HCEC 1CT (cell line): ENCODE results near the gene RPL6.
A peak's percentile ranks its signal among the peaks of the same experiment; 100 is the strongest.

Experiments
- DNase-seq: peaks from one replicate; pipeline ENCODE4 v3.0.0-alpha.2; 2017

RPL6 gene

GRCh38 chr12:112375105-112375504, 34.3 kb downstream of the RPL6 start:
- no peak for DNase-seq

- DNase-seq = no peak
These were observed 35.2 kb downstream of the RPL6 start for GRCh38 chr12:112374166-112374740.

- no peak for DNase-seq
These were observed 38.4 kb downstream of the RPL6 start for GRCh38 chr12:112370868-112371510.

- DNase-seq = peak; percentile 5
These were observed 39.2 kb downstream of the RPL6 start for GRCh38 chr12:112370199-112370598.

- no peak for DNase-seq
These were observed 40.5 kb downstream of the RPL6 start for GRCh38 chr12:112368856-112369255.

- DNase-seq = no peak
These were observed 41.4 kb downstream of the RPL6 start for GRCh38 chr12:112367965-112368364.

GRCh38 chr12:112362310-112362709, 47.1 kb downstream of the RPL6 start:
- DNase-seq = no peak

GRCh38 chr12:112361271-112361670, 48.1 kb downstream of the RPL6 start:
- DNase-seq = no peak

GRCh38 chr12:112359290-112359689, 50.1 kb downstream of the RPL6 start:
- DNase-seq = no peak

GRCh38 chr12:112357214-112357613, 52.2 kb downstream of the RPL6 start:
- DNase-seq = no peak
